Measurements from ENCODE around the gene ELAC2.
A peak's percentile ranks its signal among the peaks of the same experiment; 100 is the strongest.

ELAC2 gene

GRCh38 chr17:13017655-13018459, at the start of gene ELAC2:
Gene ELAC2, minus strand, starts transcription at chr17:13018027. Its CDS starts 80 bp downstream, at chr17:13017947.
- Histone ChIP-seq H3K27ac (peak within 1 kb of the TSS; percentile 64 to 94 (median 86)), H3K4me3 (peak within 1 kb of the TSS; percentile 83 to 99 (median 92))

- no peak overlapping the region for H3K4me3 ChIP-seq
- H3K27ac ChIP-seq: no peak overlapping the region
Observed at GRCh38 chr17:13065032-13065431, 47.2 kb upstream of the ELAC2 start.

- Histone ChIP-seq H3K4me3 (no peak overlapping the region), H3K27ac (no peak overlapping the region)
Observed at GRCh38 chr17:13055131-13055530, 37.3 kb upstream of the ELAC2 start.

GRCh38 chr17:13054666-13055065, 36.8 kb upstream of the ELAC2 start:
- H3K27ac ChIP-seq: no peak overlapping the region
- H3K4me3 ChIP-seq: no peak overlapping the region

- H3K27ac ChIP-seq: no peak overlapping the region
Observed at GRCh38 chr17:13051915-13052314, 34.1 kb upstream of the ELAC2 start.

GRCh38 chr17:13047011-13047606, 29.3 kb upstream of the ELAC2 start:
- Histone ChIP-seq H3K4me3 (no peak overlapping the region), H3K27ac (no peak overlapping the region)

More at GRCh38 chr17:13051915-13052314, 34.1 kb upstream of the ELAC2 start:
- no peak overlapping the region for H3K4me3 ChIP-seq

GRCh38 chr17:13046361-13046760, 28.5 kb upstream of the ELAC2 start:
- H3K27ac ChIP-seq: no peak overlapping the region
- H3K4me3 ChIP-seq: no peak overlapping the region

GRCh38 chr17:13044572-13045065, 26.8 kb upstream of the ELAC2 start:
- H3K4me3 ChIP-seq: no peak overlapping the region
- H3K27ac ChIP-seq: no peak overlapping the region

- Histone ChIP-seq H3K27ac (no peak overlapping the region), H3K4me3 (no peak overlapping the region)
Observed at GRCh38 chr17:13038931-13039665, 21.3 kb upstream of the ELAC2 start.

- Histone ChIP-seq H3K4me3 (no peak overlapping the region), H3K27ac (no peak overlapping the region)
Observed at GRCh38 chr17:13036751-13037150, 18.9 kb upstream of the ELAC2 start.

- H3K4me3 ChIP-seq: no peak overlapping the region
- H3K27ac ChIP-seq: no peak overlapping the region
Observed at GRCh38 chr17:13035420-13035819, 17.6 kb upstream of the ELAC2 start.

GRCh38 chr17:13031718-13032350, 14.0 kb upstream of the ELAC2 start:
- no peak overlapping the region for H3K4me3 ChIP-seq

GRCh38 chr17:13030459-13031300, 12.9 kb upstream of the ELAC2 start:
- Histone ChIP-seq H3K27ac (no peak overlapping the region), H3K4me3 (no peak overlapping the region)

More at GRCh38 chr17:13031718-13032350, 14.0 kb upstream of the ELAC2 start:
- H3K27ac ChIP-seq: no peak overlapping the region

- no peak overlapping the region for H3K27ac ChIP-seq
- H3K4me3 ChIP-seq: no peak overlapping the region
Observed at GRCh38 chr17:13030056-13030455, 12.2 kb upstream of the ELAC2 start.

- H3K4me3 ChIP-seq: no peak overlapping the region
- H3K27ac ChIP-seq: no peak overlapping the region
Observed at GRCh38 chr17:13029340-13029739, 11.5 kb upstream of the ELAC2 start.

- Histone ChIP-seq H3K27ac (no peak overlapping the region), H3K4me3 (no peak overlapping the region)
Observed at GRCh38 chr17:13027246-13027645, 9.4 kb upstream of the ELAC2 start.

- Histone ChIP-seq H3K4me3 (no peak overlapping the region), H3K27ac (no peak overlapping the region)
Observed at GRCh38 chr17:13025687-13026086, 7.9 kb upstream of the ELAC2 start.

- H3K27ac ChIP-seq: no peak overlapping the region
Observed at GRCh38 chr17:13025258-13025627, 7.4 kb upstream of the ELAC2 start.

More at GRCh38 chr17:13025258-13025627, 7.4 kb upstream of the ELAC2 start:
- H3K4me3 ChIP-seq: no peak overlapping the region

Measured in skin epidermis (tissue), 12 donors.